ENCODE results near the gene EXT2.

GRCh38 chr11:44140372-44140771, 44.9 kb downstream of the EXT2 start:
- TF ChIP-seq, protein P1, sequence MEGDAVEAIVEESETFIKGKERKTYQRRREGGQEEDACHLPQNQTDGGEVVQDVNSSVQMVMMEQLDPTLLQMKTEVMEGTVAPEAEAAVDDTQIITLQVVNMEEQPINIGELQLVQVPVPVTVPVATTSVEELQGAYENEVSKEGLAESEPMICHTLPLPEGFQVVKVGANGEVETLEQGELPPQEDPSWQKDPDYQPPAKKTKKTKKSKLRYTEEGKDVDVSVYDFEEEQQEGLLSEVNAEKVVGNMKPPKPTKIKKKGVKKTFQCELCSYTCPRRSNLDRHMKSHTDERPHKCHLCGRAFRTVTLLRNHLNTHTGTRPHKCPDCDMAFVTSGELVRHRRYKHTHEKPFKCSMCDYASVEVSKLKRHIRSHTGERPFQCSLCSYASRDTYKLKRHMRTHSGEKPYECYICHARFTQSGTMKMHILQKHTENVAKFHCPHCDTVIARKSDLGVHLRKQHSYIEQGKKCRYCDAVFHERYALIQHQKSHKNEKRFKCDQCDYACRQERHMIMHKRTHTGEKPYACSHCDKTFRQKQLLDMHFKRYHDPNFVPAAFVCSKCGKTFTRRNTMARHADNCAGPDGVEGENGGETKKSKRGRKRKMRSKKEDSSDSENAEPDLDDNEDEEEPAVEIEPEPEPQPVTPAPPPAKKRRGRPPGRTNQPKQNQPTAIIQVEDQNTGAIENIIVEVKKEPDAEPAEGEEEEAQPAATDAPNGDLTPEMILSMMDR (IDR thresholded peaks at IDR 0.05; ENCODE audit: low read depth, low read length): no peak
- no peak for TF ChIP-seq EZH2phosphoT487 (IDR thresholded peaks at IDR 0.05; ENCODE audit: low read depth)

Data from OCI-LY3 (cell line).